ENCODE results near the gene TRA2B.

DNA sequence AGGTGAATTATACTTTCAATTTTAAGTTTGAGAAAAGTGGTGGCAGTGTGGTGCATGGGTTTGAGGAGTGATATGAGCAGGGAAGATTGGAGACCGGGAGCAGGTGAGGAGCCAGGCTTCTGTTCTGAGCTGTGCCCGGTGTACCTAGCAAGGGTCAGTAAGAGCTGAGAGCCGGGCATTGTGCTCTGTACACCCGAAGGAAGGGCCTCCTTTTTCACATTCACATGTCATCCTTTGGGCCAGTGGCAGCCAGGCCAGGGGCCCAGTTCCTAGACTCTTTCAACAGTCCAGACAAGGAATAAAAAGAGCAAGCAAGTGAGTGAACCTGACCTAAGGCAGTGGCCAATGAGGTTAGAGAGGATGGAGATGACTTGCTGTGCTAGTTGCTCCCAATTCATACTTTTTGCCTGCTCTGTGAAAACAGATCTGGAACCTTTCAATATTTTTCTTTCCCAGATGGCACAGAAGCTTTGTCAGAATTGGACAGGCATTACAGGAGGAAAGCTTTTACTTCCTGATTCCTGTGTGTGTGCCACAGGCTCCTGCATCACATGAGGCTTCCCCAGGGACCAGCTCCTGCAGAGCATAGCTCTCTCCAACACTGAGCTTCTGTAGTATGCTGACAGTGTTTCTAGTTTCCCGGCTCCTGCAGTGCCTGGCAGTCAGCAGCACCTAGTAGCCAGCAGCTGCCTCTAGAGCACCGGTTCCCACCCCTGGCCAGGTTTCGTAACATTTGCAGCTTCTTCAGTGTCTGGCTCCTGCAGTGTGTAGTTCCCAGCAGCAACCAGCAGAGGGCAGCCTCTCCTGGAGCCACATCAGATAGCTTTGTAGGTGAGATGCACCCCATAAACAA, 5.3 kb upstream of the TRA2B start:
- TF ChIP-seq, protein P1, sequence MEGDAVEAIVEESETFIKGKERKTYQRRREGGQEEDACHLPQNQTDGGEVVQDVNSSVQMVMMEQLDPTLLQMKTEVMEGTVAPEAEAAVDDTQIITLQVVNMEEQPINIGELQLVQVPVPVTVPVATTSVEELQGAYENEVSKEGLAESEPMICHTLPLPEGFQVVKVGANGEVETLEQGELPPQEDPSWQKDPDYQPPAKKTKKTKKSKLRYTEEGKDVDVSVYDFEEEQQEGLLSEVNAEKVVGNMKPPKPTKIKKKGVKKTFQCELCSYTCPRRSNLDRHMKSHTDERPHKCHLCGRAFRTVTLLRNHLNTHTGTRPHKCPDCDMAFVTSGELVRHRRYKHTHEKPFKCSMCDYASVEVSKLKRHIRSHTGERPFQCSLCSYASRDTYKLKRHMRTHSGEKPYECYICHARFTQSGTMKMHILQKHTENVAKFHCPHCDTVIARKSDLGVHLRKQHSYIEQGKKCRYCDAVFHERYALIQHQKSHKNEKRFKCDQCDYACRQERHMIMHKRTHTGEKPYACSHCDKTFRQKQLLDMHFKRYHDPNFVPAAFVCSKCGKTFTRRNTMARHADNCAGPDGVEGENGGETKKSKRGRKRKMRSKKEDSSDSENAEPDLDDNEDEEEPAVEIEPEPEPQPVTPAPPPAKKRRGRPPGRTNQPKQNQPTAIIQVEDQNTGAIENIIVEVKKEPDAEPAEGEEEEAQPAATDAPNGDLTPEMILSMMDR (IDR thresholded peaks at IDR 0.05 in 2 of 3, conservative IDR thresholded peaks at IDR 0.05 in 1 of 3; ENCODE audit: borderline replicate concordance in 1 of 3, insufficient read depth in 1 of 3, low read depth in 2 of 3, low read length in 2 of 3), result peak; percentile 72 to 99 (median 99); a peak in 5 of 6 replicates
- TF ChIP-seq POLR2A (IDR thresholded peaks at IDR 0.05; ENCODE audit: borderline replicate concordance, extremely low read depth, insufficient read depth, insufficient read length) (no peak), YY1 (IDR thresholded peaks at IDR 0.05; ENCODE audit: extremely low read depth, insufficient replicate concordance, low read depth, low read length) (peak; percentile 27), SP1 (IDR thresholded peaks at IDR 0.05; ENCODE audit: low read depth) (no peak)
- TF ChIP-seq, protein P2, sequence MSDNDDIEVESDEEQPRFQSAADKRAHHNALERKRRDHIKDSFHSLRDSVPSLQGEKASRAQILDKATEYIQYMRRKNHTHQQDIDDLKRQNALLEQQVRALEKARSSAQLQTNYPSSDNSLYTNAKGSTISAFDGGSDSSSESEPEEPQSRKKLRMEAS (IDR thresholded peaks at IDR 0.05), result no peak
- TF ChIP-seq, protein P3, sequence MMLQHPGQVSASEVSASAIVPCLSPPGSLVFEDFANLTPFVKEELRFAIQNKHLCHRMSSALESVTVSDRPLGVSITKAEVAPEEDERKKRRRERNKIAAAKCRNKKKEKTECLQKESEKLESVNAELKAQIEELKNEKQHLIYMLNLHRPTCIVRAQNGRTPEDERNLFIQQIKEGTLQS (IDR thresholded peaks at IDR 0.05), result no peak

Data from HCT116 (cell line).